ENCODE data around the gene APOB. TPM values are rescaled to one million over a fixed set of nuclear protein-coding genes. Genes with fewer than 3 reads are reported as not detected.
A peak's percentile ranks its signal among the peaks of the same experiment; 100 is the strongest.

Gene APOB
- total and polyA plus RNA-seq, 2 of the 13 experiments (the other 11 are each of a cell fraction or from before 2014, with no cell fraction given) = 1,569 to 2,515 TPM

GRCh38 chr2:21032338-21033236, 11.3 kb downstream of the APOB start (continued):
- TF ChIP-seq SOX13 (IDR thresholded peaks at IDR 0.05) = no peak
- no peak for TF ChIP-seq SOX13 (CRISPR knock-in tag; conservative IDR thresholded peaks at IDR 0.05 in 1 of 2, IDR thresholded peaks at IDR 0.05 in 1 of 2)
- TF ChIP-seq LBX2 (CRISPR knock-in tag; IDR thresholded peaks at IDR 0.05; ENCODE audit: borderline replicate concordance) = no peak
- no peak for TF ChIP-seq ZNF331 (CRISPR knock-in tag; IDR thresholded peaks at IDR 0.05)
- TF ChIP-seq FOXP1 (IDR thresholded peaks at IDR 0.05) = no peak
- no peak for TF ChIP-seq FOXP1 (CRISPR knock-in tag; IDR thresholded peaks at IDR 0.05)
- TF ChIP-seq TEF (CRISPR knock-in tag; IDR thresholded peaks at IDR 0.05) = 0 out of 2 replicates have a peak, but pooled peaks have one; percentile 27
- no peak for TF ChIP-seq MAZ (IDR thresholded peaks at IDR 0.05; ENCODE audit: borderline replicate concordance, low read depth, low read length)
- TF ChIP-seq MAZ (CRISPR knock-in tag; IDR thresholded peaks at IDR 0.05; ENCODE audit: low read depth) = no peak
- 0 out of 2 replicates have a peak, but pooled peaks have one; percentile 43 for TF ChIP-seq ZFP90 (CRISPR knock-in tag; IDR thresholded peaks at IDR 0.05; ENCODE audit: borderline replicate concordance)
- no peak for TF ChIP-seq ZNF18 (CRISPR knock-in tag; IDR thresholded peaks at IDR 0.05; ENCODE audit: insufficient replicate concordance)
- no peak for TF ChIP-seq SAP130 (CRISPR knock-in tag; IDR thresholded peaks at IDR 0.05; ENCODE audit: low read depth)
- no peak for TF ChIP-seq ETV5 (CRISPR knock-in tag; IDR thresholded peaks at IDR 0.05; ENCODE audit: borderline replicate concordance)
- TF ChIP-seq ZNF770 (CRISPR knock-in tag; IDR thresholded peaks at IDR 0.05) = no peak
- no peak for TF ChIP-seq TOE1 (CRISPR knock-in tag; IDR thresholded peaks at IDR 0.05)
- 0 out of 2 replicates have a peak, but pooled peaks have one; percentile 15 for TF ChIP-seq ZNF205 (CRISPR knock-in tag; IDR thresholded peaks at IDR 0.05)
- TF ChIP-seq KDM5B (CRISPR knock-in tag; IDR thresholded peaks at IDR 0.05; ENCODE audit: borderline replicate concordance) = no peak
- TF ChIP-seq NFAT5 (CRISPR knock-in tag; IDR thresholded peaks at IDR 0.05) = no peak
- TF ChIP-seq REPIN1 (CRISPR knock-in tag; IDR thresholded peaks at IDR 0.05; ENCODE audit: borderline replicate concordance, low read depth) = no peak; the same call in 1 of the 2 replicates

Data from HepG2 (cell line).